ENCODE results near the gene CFAP45. TPM values are rescaled to one million over a fixed set of nuclear protein-coding genes. Genes with fewer than 3 reads are reported as not detected.
"Not testable (repeated sequence)": the region's sequence is repeated elsewhere in the genome, so short reads cannot be mapped to it uniquely, and the experiment has no call there.

Gene CFAP45
- total and polyA plus RNA-seq, 8 donors, result 0.30 to 1.0 (median 0.52) TPM; not detected in 4

DNA sequence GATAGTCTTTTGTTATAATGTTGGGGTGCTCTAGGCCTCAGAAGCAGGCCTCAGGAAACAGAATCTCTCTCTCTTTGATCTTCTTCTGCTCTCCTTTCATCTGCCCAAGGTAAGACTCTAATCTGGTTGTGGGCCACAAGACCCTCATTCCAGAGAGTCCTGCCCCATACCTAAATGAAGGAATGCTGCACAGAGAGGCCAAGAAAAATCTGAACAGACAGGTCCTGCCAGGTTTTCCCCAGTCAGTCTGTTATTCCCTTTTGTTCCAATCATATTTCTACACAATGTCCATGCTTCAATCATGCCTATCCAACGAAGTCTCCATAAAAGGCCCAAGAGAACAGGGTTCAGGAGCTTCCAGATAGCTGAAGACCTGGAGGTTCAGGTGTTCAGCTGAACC is 7.0 kb upstream of the CFAP45 start:
- H3K27me3 ChIP-seq, result no peaks in the 10 kb centered on the region
- DNase-seq, result no peak
- no peak overlapping the region for H3K4me3 ChIP-seq
- no peaks in the 10 kb centered on the region for H3K9me3 ChIP-seq
- H3K4me1 ChIP-seq, result peaks cover 24 to 40% (median 28%) of the 10 kb centered on the region in 4 donors
- no peaks in the 10 kb centered on the region for H3K36me3 ChIP-seq
- WGBS, 5 donors, result 30 to 57% (median 47%) methylated on average over 1 of the region's 1 CpG
- intact Hi-C loops (cut with DNase I; ENCODE audit: low total_unique reads), result no loop called here
- TF ChIP-seq POLR2A (IDR thresholded peaks at IDR 0.05) (no peak), POLR2AphosphoS5 (IDR thresholded peaks at IDR 0.05) (no peak), EP300 (IDR thresholded peaks at IDR 0.05) (no peak)
- TF ChIP-seq, protein P1, sequence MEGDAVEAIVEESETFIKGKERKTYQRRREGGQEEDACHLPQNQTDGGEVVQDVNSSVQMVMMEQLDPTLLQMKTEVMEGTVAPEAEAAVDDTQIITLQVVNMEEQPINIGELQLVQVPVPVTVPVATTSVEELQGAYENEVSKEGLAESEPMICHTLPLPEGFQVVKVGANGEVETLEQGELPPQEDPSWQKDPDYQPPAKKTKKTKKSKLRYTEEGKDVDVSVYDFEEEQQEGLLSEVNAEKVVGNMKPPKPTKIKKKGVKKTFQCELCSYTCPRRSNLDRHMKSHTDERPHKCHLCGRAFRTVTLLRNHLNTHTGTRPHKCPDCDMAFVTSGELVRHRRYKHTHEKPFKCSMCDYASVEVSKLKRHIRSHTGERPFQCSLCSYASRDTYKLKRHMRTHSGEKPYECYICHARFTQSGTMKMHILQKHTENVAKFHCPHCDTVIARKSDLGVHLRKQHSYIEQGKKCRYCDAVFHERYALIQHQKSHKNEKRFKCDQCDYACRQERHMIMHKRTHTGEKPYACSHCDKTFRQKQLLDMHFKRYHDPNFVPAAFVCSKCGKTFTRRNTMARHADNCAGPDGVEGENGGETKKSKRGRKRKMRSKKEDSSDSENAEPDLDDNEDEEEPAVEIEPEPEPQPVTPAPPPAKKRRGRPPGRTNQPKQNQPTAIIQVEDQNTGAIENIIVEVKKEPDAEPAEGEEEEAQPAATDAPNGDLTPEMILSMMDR (IDR thresholded peaks at IDR 0.05), result no peak
- H3K27ac ChIP-seq, result peak overlapping the region in 1 of 5 donors; percentile 3

DNA sequence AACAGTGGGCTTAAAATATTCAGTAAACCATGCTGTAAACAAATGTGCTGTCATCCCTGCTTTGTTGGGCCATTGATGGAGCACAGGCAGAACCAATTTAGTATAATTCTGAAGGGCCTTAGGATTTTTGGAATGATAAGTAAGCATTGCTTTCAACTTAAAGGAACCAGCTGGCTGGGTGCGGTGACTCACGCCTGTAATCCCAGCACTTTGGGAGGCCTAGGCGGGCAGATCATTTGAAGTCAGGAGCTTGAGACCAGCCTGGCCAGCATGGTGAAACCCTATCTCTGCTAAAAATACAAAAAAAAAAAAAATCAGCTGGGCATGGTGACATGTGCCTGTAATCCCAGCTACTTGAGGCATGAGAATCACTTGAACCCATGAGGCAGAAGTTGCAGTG is 4.1 kb upstream of the CFAP45 start:
- H3K4me3 ChIP-seq; DNase-seq; H3K27me3 ChIP-seq; H3K36me3 ChIP-seq; H3K27ac ChIP-seq; H3K9me3 ChIP-seq; intact Hi-C loops (cut with DNase I; ENCODE audit: low total_unique reads): not testable (repeated sequence)
- peaks cover 16 to 33% (median 19%) of the 10 kb centered on the region in 4 donors for H3K4me1 ChIP-seq
- 64 to 86% (median 74%) methylated on average over 3 of the region's 3 CpGs for WGBS, 5 donors

DNA sequence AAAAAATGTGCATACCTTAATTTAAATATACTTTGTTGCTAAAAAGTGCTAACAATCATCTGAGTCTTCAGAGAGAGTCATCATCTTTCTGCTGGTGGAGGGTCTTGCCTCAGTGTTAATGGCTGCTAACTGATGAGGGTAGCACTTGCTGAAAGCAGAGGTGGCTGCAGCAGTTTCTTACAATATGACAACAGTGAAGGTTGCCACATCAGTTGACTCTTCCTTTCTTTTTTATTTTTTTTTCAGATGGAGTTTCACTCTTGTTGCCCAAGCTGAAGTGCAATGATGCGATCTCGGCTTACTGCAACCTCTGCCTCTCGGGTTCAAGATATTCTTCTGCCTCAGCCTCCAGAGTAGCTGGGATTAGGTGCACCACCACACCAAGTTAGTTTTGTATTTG is 2.6 kb upstream of the CFAP45 start:
- Histone ChIP-seq H3K4me3 (no peak overlapping the region), H3K27me3 (no peaks in the 10 kb centered on the region), H3K27ac (no peak overlapping the region), H3K9me3 (no peaks in the 10 kb centered on the region), H3K36me3 (no peaks in the 10 kb centered on the region), H3K4me1 (peaks cover 16 to 21% (median 19%) of the 10 kb centered on the region in 4 donors)
- intact Hi-C loops (cut with DNase I; ENCODE audit: low total_unique reads), result no loop called here
- no peak for TF ChIP-seq POLR2AphosphoS5 (IDR thresholded peaks at IDR 0.05)
- no peak for TF ChIP-seq POLR2A (IDR thresholded peaks at IDR 0.05)
- TF ChIP-seq, protein P1 (IDR thresholded peaks at IDR 0.05), result no peak
- no peak for TF ChIP-seq EP300 (IDR thresholded peaks at IDR 0.05)
- DNase-seq, result no peak
- 93 to 97% (median 96%) methylated on average over 3 of the region's 3 CpGs for WGBS, 5 donors

DNA sequence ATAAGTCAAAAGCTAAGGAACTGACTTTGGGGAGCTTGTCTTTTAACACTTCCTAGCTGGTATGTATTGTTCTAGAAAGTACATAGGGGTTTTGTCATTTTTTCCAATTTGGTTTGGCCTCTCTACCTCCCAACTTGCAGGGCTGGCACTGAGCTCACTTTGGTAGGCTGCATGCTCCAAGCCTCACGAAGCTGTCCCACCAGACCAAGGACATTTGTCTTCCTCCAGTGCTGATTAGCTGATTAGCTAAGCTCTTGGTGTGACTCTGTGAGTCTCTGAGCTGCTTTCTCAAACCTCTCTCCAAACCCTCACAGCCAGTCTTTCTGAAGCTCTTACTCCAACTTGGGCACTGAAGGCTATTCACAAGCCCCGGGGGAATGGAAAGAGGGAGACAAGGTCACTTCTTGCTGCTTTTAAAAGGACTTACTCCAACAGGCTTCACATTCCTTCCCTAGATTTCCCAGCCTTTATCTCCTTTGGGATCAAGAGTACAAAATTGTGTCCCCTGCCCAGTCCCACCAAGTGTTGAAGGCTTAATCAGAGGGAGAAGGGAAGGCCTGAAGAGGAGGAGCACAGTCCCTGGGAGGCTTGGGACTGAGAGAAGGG is 893 bp upstream of the CFAP45 start:
- 44 to 54% (median 51%) methylated on average over 2 of the region's 2 CpGs for WGBS, 5 donors
- DNase-seq, result no peak
- Histone ChIP-seq H3K9me3 (no peaks in the 10 kb centered on the region), H3K27me3 (no peaks in the 10 kb centered on the region), H3K27ac (peak overlapping the region; percentile 46 to 84 (median 79)), H3K4me3 (peak overlapping the region in 1 of 4 donors; percentile 25), H3K36me3 (no peaks in the 10 kb centered on the region), H3K4me1 (peaks cover 20 to 33% (median 29%) of the 10 kb centered on the region in 4 donors)
- TF ChIP-seq POLR2A (IDR thresholded peaks at IDR 0.05), result no peak
- TF ChIP-seq POLR2AphosphoS5 (IDR thresholded peaks at IDR 0.05), result no peak
- TF ChIP-seq, protein P1 (IDR thresholded peaks at IDR 0.05), result no peak
- TF ChIP-seq EP300 (IDR thresholded peaks at IDR 0.05), result no peak
- intact Hi-C loops (cut with DNase I; ENCODE audit: low total_unique reads), result no loop called here

DNA sequence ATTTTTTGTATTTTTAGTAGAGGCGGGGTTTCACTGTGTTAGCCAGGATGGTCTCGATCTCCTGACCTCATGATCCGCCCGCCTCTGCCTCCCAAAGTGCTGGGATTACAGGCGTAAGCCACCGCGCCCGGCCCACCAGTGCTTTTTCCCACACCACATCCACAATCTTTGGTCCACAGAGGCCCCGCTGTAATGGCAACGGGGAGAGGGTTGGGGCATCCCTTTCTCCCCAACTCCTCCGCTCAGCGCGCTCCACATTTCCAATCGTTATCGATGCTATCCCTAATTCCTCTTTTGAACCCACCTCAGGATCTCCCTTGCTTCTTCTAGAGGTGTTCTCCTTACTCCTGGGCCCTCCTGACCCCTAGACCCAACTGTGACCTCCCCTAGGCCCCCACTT is 331 bp downstream of the CFAP45 start:
- H3K36me3 ChIP-seq; DNase-seq; H3K4me3 ChIP-seq; H3K9me3 ChIP-seq; H3K27me3 ChIP-seq; intact Hi-C loops (cut with DNase I; ENCODE audit: low total_unique reads): not testable (repeated sequence)
- Histone ChIP-seq H3K4me1 (peaks cover 20 to 34% (median 33%) of the 10 kb centered on the region in 4 donors), H3K27ac (peak overlapping the region; percentile 76 to 93 (median 81))
- WGBS, 5 donors, result 70 to 88% (median 81%) methylated on average over 11 to 15 of the region's 15 CpGs
